Urinary bladder (tissue), 4 donors: ENCODE measurements around the gene LRP8. TPM values are rescaled to one million over a fixed set of nuclear protein-coding genes. Genes with fewer than 3 reads are reported as not detected.

Experiments
- DNase-seq: peaks from one replicate; pipeline ENCODE4 v3.0.0-alpha.2; 2015; ENCODE audit errors: extremely low spot score
- H3K27ac ChIP-seq: one replicate; pipeline ENCODE4 v1.5.1; 2013; ENCODE audit warnings: low read depth, mild to moderate bottlenecking, moderate library complexity
- H3K36me3 ChIP-seq: one replicate; pipeline ENCODE4 v1.6.1; 2013; ENCODE audit warnings: mild to moderate bottlenecking, moderate library complexity; ENCODE audit not compliant: insufficient read depth
- H3K4me1 ChIP-seq: one replicate; pipeline ENCODE4 v1.6.1; 2013; ENCODE audit warnings: mild to moderate bottlenecking, moderate library complexity; ENCODE audit not compliant: insufficient read depth
- H3K4me3 ChIP-seq: one replicate; pipeline ENCODE4 v1.5.1; 2013; ENCODE audit warnings: low read depth, low read length
- WGBS: extraction: QIAGEN DNeasy Blood & Tissue Kit; methylation state at CpG from one replicate; pipeline ENCODE4 v1.1.7; 2013; 5-methylcytosine and 5-hydroxymethylcytosine counted together
- polyA plus RNA-seq: library from polyadenylated mRNA; stranded (reverse); fragments of 200-250 nt; gene quantifications from one replicate; pipeline ENCODE4 v1.2.3, GENCODE V29; 2013
- total RNA-seq: library from RNA; depleted of rRNA; stranded (reverse); fragments of >200 nt; gene quantifications from one replicate; pipeline ENCODE4 v1.2.3, GENCODE V29; 2014
- donor health status: healthy with polysubstance abuse.
- donor health status: healthy.

Gene LRP8
- total and polyA plus RNA-seq, 2 donors: 2.3 to 3.8 TPM

DNA sequence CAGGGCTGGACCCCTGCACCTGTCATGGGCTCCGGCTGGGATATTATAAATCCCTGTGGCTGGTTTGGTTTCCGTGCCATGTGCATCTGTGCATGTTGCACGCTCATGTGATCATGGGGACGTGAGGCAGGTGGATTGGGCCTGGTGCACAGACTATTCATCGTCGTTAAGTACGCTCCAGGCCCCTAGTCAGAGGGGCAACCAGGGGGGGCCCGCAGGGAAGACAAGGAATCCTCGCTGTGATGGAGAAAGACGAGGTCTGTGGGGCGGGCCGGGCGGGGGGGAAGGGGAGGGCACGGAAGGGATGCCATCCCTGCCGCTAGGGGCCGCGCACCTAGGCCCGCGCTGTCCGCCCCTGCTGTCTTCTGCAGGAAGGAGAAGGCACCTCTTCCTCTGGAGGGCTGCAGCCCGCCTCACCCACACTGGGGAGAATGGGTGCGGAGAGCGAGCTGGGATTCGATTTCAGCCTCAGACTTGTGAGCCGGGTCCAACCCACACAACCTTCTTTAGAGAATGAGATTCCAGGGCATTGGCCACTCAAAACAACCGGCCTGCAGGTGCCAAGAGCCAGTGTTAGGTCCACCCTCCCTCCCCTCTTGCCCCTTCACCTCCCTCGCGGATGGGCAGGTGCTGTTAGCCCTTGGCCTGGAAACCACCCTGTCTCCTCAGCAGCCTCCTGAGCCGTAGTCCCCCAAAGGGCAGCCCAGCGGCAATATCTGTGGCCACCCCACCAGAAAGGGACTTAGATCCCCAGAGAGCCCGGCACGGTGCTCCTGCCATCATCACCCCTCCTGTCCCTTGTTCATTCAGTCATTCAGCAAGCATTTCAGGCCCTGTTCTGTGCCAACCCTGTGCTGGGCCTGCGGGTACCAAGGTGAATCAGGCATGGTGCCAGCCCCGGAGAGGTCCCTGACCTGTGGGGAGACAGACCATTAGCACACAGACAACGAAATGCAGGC, 950 bp upstream of the LRP8 start:
- Histone ChIP-seq H3K4me1 (no peaks in the 10 kb centered on the region), H3K27ac (no peak overlapping the region), H3K36me3 (no peaks in the 10 kb centered on the region), H3K4me3 (no peak overlapping the region)
- DNase-seq: no peak
- 57% methylated on average over 35 of the region's 35 CpGs for WGBS

DNA sequence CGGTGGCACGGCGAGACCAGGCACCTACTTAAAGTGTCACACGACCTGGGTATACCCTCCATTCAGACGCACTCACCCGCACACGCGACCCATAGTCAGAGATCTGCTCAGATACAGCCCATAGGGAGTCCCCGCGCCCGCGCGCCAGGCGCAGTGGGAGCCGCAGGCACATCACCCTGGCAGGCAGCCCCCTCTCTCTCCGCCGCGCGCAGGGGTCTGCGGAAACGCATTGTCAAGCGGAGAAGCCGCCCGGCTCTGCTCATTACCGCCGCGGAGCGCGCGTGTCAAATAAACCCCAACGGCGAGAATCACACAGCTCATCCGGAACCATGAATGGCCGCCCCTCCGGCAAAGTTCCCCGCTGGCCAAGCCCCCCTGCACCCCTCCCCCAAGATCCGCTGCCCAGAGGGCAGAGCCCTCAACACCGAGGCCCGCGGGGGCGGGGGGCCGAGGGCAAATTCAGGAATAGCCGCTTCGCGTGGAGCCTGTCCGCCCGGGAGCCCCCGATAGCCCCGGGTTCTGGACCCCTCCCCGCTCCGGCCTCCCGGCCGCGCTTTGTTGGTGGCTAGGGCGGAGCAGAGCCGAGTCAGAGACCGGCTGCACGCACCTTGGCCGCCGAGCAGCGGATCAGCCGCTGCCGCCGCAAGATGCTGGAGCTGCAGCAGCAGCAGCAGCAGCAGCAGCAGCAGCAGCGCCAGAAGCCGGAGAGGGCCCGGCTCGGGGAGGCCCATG, 522 bp downstream of the LRP8 start:
- Histone ChIP-seq H3K27ac (no peak overlapping the region), H3K36me3 (no peaks in the 10 kb centered on the region), H3K4me1 (no peaks in the 10 kb centered on the region), H3K4me3 (peak overlapping the region; percentile 68)
- no peak for DNase-seq
- under 1% methylated on average over 68 of the region's 68 CpGs for WGBS

DNA sequence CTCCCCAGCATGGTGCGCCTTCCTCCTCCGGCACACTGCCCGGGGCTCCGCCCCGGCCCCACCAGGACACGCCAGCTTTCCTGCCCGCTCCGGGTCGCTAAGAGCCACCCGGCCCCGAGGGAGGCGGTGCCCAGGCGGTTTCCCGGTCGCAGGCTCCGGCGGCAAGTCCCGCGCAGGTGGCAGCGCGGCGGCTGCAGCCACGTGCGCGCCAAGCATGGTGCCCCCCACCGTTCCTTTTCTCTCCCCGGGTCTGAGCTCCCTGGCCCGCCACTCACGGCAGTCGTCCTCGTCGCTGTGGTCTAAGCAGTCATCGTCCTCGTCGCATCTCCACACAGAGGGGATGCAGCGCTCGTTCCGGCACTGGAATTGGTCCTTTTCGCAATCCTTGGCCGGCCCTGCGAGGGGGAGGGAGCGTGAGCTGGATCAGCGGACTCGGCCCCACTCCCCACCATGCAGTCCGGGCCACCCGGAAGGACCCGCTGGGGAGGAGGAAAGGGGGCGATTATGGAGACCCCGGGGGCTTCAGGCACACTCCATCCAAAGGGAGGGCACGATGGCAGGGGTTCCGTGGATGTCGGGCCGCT, 1.2 kb downstream of the LRP8 start:
- under 1% methylated on average over 53 of the region's 53 CpGs for WGBS
- Histone ChIP-seq H3K4me3 (peak overlapping the region; percentile 68), H3K4me1 (no peaks in the 10 kb centered on the region), H3K27ac (no peak overlapping the region), H3K36me3 (no peaks in the 10 kb centered on the region)
- DNase-seq: no peak

DNA sequence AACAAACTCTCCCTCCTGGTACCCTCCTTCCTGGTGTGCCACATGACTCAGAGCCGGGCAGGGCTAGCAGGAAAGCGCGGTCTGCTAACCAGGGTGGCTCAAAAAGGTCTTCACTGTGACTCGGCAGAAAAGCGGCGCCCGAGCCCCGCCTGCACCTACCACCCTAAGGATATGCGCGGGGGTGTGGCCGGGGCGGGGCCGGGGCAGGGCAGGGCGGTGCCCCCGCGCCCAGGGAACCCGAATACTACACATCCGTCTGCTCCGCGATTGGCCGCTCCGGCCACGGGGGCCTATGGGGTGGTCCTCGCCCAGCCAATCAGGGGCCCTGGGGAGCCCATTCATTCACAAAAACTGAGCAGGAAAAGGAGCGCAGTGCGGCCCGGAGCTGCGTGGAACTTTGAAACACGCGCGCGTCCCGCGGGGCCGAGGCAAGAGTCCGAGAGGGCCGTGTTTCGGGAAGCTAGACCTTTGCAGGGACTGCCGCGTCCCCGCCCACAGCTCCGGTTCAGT, 1.7 kb downstream of the LRP8 start:
- H3K36me3 ChIP-seq: no peaks in the 10 kb centered on the region
- under 1% methylated on average over 42 of the region's 42 CpGs for WGBS
- H3K4me3 ChIP-seq: peak overlapping the region; percentile 68
- no peak for DNase-seq
- H3K27ac ChIP-seq: no peak overlapping the region
- H3K4me1 ChIP-seq: no peaks in the 10 kb centered on the region

DNA sequence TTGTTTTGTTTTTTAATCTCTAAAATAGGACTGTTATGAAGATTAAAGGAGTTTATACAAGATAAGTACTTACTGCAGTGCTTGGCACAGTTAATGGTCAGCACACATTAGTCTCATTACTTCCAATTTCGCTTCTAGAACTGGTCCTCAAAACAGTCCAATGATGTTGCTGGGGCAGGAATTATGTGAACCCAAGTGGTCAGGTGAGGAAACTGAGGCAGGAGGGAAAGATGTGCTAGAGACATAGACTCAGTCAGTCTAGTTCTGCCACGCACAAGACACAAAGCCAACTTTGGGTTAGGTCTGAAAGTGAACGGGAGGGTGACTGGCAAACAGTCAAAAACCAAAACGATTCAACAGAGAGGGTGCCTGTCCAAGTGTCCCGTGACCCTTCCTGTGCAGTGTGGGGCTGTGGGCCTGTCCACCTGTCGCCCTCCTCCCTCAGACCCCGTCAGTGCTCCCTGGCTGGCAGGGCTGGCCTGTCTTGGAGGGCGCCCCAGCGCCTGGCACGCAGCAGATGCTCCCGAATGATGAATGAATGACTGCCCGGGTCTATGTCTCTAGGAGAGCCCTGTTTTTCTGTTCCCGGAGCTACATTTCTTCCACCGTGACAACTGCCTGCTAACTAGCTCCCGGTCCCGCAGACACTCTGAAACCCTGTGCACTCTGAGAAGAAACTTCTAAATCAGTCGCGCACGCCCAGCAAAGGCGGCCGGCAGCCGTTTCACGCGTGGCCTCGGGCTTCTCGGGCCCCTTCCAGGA, 2.4 kb downstream of the LRP8 start:
- no peaks in the 10 kb centered on the region for H3K4me1 ChIP-seq
- no peak for DNase-seq
- peak overlapping the region; percentile 68 for H3K4me3 ChIP-seq
- WGBS: 32% methylated on average over 26 of the region's 26 CpGs
- H3K36me3 ChIP-seq: no peaks in the 10 kb centered on the region
- no peak overlapping the region for H3K27ac ChIP-seq

DNA sequence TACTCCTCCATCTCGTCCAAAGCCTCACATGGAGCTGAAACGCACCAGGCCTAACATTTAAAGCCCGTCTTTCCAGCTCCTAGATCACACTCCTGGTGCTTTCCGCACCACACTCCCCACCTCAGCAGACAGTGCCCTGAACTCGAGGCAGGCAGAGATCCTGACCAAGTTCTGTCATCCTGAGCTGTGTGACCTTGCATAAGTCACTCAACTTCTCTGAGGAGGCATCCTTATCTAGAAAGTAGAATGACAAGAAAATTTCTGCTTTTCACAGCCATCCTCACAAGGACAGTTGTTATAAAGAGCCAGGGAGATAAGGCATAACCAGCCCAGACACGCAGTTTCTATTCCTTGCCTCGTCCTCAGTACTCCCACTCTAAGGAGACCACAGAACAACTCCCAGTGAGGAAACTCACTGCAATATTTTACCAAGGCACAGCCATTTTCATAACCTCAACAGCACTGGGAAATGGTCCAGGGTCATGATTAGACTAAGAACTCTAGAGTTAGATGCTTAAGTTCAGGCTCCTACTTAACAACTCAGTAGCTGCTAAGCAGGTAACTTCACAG, 3.1 kb downstream of the LRP8 start:
- Histone ChIP-seq H3K27ac (no peak overlapping the region), H3K4me1 (no peaks in the 10 kb centered on the region), H3K36me3 (no peaks in the 10 kb centered on the region), H3K4me3 (no peak overlapping the region)
- 94% methylated on average over 7 of the region's 7 CpGs for WGBS
- no peak for DNase-seq

DNA sequence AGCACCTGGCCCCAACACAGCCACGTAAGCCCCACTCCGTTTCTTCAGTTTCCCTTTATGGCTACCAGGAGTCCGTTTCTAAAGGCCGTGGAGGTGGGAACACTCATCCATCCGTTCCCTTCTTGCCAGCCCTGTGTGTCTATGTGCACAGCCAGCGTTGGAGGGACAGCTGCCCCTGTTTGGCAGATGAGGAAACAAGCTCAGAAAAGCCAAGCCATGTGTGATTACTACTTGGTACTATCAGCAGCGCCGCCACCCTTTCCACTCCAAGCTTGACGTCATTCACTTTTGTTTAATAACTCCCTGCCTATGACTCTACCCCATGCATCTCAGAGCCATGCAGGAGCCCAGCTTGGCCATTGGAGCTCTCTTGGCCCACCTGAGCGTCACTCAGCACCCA, 3.5 kb downstream of the LRP8 start:
- no peak for DNase-seq
- no peaks in the 10 kb centered on the region for H3K36me3 ChIP-seq
- WGBS: 96% methylated on average over 10 of the region's 10 CpGs
- H3K27ac ChIP-seq: no peak overlapping the region
- no peak overlapping the region for H3K4me3 ChIP-seq
- no peaks in the 10 kb centered on the region for H3K4me1 ChIP-seq

DNA sequence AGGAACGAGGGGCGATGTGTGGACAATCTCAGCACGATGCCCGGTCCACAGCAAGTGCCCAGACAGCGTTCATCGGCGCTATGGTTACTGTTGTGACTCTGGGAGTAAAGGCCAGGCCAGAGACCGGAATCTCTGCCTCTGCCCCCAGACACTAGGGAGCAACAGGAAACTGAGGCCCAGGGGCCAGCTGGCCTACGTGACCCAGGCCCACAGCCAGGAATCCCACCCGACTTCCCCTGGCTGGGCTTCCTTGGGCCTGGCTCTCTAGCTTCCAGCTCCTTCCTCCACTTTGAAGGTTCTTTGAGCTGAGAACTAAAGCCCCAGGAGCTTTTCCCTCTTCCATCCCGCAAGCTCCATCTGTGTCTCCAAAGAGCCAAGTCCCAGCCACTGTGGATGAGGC, 4.6 kb downstream of the LRP8 start:
- no peak overlapping the region for H3K27ac ChIP-seq
- 96% methylated on average over 11 of the region's 11 CpGs for WGBS
- no peak for DNase-seq
- no peak overlapping the region for H3K4me3 ChIP-seq
- H3K4me1 ChIP-seq: no peaks in the 10 kb centered on the region
- H3K36me3 ChIP-seq: no peaks in the 10 kb centered on the region

DNA sequence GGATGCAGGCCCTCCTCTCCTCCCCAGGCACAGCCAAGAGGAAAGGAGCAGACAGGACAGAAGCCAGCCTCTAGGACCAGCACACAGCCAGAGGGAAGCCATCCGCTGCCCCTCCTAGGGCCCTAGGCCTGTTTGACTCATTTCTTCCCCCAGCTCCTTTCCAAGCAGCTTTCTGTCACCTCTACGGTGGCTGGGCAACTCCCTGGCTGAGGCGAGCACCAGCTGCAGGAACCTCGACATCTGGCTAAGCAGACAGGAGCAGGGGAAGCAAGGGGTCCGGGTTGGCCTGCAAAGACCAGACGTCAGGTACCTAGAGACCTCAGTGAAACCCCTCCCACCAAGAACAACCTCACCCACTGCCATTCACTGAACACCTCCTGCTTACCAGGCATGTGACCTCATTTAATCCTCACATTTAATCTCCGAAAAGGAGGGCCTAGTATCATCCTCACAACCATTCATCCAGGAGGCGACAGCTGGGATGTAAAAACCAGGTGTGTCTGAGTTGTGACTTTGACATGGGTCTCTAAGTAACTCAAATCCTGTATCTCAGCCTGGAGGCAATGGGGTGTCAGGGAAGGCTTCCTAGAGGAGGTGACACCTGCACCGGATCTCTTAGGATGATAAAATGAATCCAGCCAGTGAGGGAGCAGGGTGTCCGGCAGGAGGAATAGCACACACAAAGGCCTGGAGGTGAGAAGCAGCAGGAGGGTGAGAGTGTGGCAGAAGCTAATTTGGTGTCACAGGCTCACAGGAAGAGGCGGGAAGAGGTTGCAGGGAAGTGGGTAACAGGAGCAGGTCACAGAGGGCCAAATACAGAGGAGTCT, 5.9 kb downstream of the LRP8 start:
- Histone ChIP-seq H3K27ac (no peak overlapping the region), H3K4me3 (no peak overlapping the region), H3K4me1 (no peaks in the 10 kb centered on the region), H3K36me3 (no peaks in the 10 kb centered on the region)
- 85% methylated on average over 11 of the region's 11 CpGs for WGBS
- DNase-seq: no peak

DNA sequence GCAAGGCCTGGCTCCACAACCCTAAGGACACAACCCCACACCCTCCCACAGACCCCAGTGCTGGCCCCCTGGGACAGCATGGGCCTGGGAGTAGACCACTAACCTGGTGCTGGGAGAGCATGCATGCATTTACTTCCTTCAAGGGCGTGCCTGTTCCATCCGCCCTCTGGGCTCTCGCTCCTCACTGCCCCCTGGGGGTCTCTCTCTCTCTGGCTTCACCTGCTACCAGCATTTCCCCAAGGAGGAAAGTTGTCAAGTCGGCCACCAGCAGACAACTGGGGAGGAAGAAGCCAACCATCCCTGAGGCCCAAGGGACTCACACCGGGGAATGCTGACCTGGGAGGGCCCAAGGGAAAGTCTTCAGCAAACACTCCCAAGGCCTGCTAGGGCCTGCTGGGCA, 6.5 kb downstream of the LRP8 start:
- WGBS: 75% methylated on average over 5 of the region's 5 CpGs
- no peak for DNase-seq

DNA sequence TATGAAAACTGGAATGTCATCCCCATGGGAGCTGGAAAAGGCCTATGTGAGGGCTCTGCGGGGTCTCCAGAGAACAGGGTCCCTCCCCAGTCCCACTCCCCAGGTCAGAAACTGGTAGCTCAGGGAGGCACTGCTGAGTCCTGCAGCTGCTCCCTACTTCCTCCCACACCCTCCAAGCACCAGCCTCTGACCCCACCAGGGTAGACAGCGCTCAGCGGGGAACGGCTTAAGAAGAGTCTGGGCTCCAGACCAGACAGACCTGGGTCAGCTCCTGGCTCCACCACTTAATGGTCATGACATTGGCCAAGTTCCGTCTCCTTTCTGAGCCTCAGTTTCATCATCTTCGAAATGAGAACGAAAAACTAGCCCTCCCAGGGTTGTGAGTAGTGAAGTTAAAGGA, 7.2 kb downstream of the LRP8 start:
- no peak overlapping the region for H3K4me3 ChIP-seq
- no peaks in the 10 kb centered on the region for H3K36me3 ChIP-seq
- H3K27ac ChIP-seq: no peak overlapping the region
- H3K4me1 ChIP-seq: no peaks in the 10 kb centered on the region
- 96% methylated on average over 7 of the region's 7 CpGs for WGBS
- no peak for DNase-seq

More for the DNA sequence above, 6.5 kb downstream of the LRP8 start:
- Histone ChIP-seq H3K27ac (no peak overlapping the region), H3K36me3 (no peaks in the 10 kb centered on the region), H3K4me3 (no peak overlapping the region), H3K4me1 (no peaks in the 10 kb centered on the region)
